ENCODE results near the gene KIFC1. TPM values are rescaled to one million over a fixed set of nuclear protein-coding genes. Genes with fewer than 3 reads are reported as not detected.

Gene KIFC1
- total and polyA plus RNA-seq, 9 of the 15 experiments (the other 6 are each of a cell fraction or from before 2014, with no cell fraction given), result 1.3 to 95.2 (median 76.9) TPM

GRCh38 chr6:33410050-33410710, 18.6 kb downstream of the KIFC1 start (continued):
- peak; percentile 25; the same call in 1 of the 2 replicates for TF ChIP-seq ELF2 (CRISPR knock-in tag; IDR thresholded peaks at IDR 0.05)
- TF ChIP-seq ESRRA (IDR thresholded peaks at IDR 0.05; ENCODE audit: borderline replicate concordance, low read depth), result peak; percentile 57; the same call in 1 of the 2 replicates
- TF ChIP-seq FOXK1 (CRISPR knock-in tag; IDR thresholded peaks at IDR 0.05; ENCODE audit: borderline replicate concordance), result no peak
- no peak for TF ChIP-seq BCOR (IDR thresholded peaks at IDR 0.05)
- TF ChIP-seq NFYB (IDR thresholded peaks at IDR 0.05; ENCODE audit: extremely low read depth, insufficient read length), result peak; percentile 90
- TF ChIP-seq ZNF274 (IDR thresholded peaks at IDR 0.05; ENCODE audit: borderline replicate concordance, low read depth, low read length), result no peak
- peak; percentile 67 for TF ChIP-seq FOS (IDR thresholded peaks at IDR 0.05; ENCODE audit: extremely low read depth, insufficient read length)
- peak; percentile 59 for TF ChIP-seq RBM22 (IDR thresholded peaks at IDR 0.05; ENCODE audit: low read depth, low read length, poor library complexity, severe bottlenecking)
- no peak for TF ChIP-seq NR0B1 (IDR thresholded peaks at IDR 0.05; ENCODE audit: partially characterized antibody)
- no peak for TF ChIP-seq KAT2B (IDR thresholded peaks at IDR 0.05; ENCODE audit: low read depth, low read length)
- peak; percentile 100 for TF ChIP-seq L3MBTL2 (IDR thresholded peaks at IDR 0.05)
- TF ChIP-seq ZNF318 (IDR thresholded peaks at IDR 0.05; ENCODE audit: borderline replicate concordance in 1 of 2, low read depth in 1 of 2), result no peak
- TF ChIP-seq THRB (CRISPR knock-in tag; conservative IDR thresholded peaks at IDR 0.05), result peak; percentile 92
- TF ChIP-seq ZNF436 (CRISPR knock-in tag; IDR thresholded peaks at IDR 0.05), result no peak
- TF ChIP-seq SNAPC5 (CRISPR knock-in tag; IDR thresholded peaks at IDR 0.05), result no peak
- TF ChIP-seq SMAD2 (IDR thresholded peaks at IDR 0.05; ENCODE audit: low read depth, low read length), result no peak
- TF ChIP-seq ZNF830 (CRISPR knock-in tag; IDR thresholded peaks at IDR 0.05), result peak; percentile 86; the same call in 1 of the 2 replicates
- TF ChIP-seq ZNF780A (CRISPR knock-in tag; IDR thresholded peaks at IDR 0.05), result no peak
